ENCODE measurements around the gene P2RY2.

DNA sequence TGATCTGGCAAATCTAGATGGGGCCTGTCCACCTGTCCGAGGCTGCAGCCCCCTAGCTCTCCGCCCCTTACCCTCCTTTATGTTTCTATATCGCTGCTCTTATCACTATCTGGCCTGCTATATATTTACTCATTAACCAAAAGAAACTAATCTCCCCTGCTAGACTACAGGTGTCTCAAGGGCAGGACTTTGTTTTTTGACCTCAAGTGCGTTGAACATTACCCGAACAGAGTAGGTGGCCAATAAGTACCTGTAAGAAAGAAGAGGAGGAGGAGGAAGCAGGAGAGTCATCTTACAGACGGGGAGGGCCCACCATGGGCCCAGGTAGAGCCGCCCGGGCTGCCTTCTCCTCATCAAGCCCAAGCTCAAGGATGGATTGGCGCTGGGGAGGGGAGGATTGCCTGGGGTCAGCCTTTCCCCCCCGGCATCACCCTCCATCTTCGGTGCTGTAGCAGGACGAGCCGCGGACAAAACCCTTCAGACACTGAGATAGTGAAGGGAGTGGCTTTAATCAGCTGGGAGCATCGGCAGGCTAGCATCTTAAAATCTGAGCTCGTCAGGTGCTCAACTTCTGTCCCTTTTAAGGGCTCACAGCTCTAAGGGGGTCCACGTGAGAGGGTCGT is 52.9 kb downstream of the P2RY2 start:
- no peak for TF ChIP-seq POLR2A (IDR thresholded peaks at IDR 0.05; ENCODE audit: low read depth, low read length)
- TF ChIP-seq TAF1 (IDR thresholded peaks at IDR 0.05; ENCODE audit: low read depth, low read length) = no peak
- no peak for TF ChIP-seq POLR2AphosphoS5 (IDR thresholded peaks at IDR 0.05; ENCODE audit: low read depth, low read length)
- TF ChIP-seq PAX5 (IDR thresholded peaks at IDR 0.05; ENCODE audit: insufficient read depth, low read length, severe bottlenecking) = no peak
